Esophagus (tissue), 2 donors: Measurements from ENCODE around the gene YY1AP1. TPM values are rescaled to one million over a fixed set of nuclear protein-coding genes. Genes with fewer than 3 reads are reported as not detected.
"Not testable (repeated sequence)": the region's sequence is repeated elsewhere in the genome, so short reads cannot be mapped to it uniquely, and the experiment has no call there.

ENCODE experiments used
- H3K27ac ChIP-seq, 2 donors: one replicate each; pipeline ENCODE4 v1.5.1; 2013; ENCODE audit warnings: low read depth in 2 of 2, mild to moderate bottlenecking in 2 of 2, inconsistent platforms in 1 of 2, low read length in 1 of 2, moderate library complexity in 1 of 2
- H3K27me3 ChIP-seq, 2 donors: one replicate each; pipeline ENCODE4 v1.6.1; 2013; ENCODE audit warnings: low read length in 2 of 2, control low read depth in 1 of 2, mild to moderate bottlenecking in 1 of 2; ENCODE audit not compliant: insufficient read depth in 2 of 2, control insufficient read depth in 1 of 2
- H3K36me3 ChIP-seq, 2 donors: one replicate each; pipeline ENCODE4 v1.6.1; 2013; ENCODE audit warnings: low read length in 1 of 2; ENCODE audit not compliant: control insufficient read depth in 2 of 2, insufficient read depth in 2 of 2
- H3K4me1 ChIP-seq, 2 donors: one replicate each; pipeline ENCODE4 v1.6.1; 2013; ENCODE audit warnings: low read length in 1 of 2; ENCODE audit not compliant: control insufficient read depth in 2 of 2, insufficient read depth in 2 of 2
- H3K4me3 ChIP-seq, 2 donors: one replicate each; pipeline ENCODE4 v1.5.1; 2013; ENCODE audit warnings: low read length in 2 of 2, mild to moderate bottlenecking in 2 of 2, low read depth in 1 of 2, moderate library complexity in 1 of 2
- H3K9me3 ChIP-seq, 2 donors: one replicate each; pipeline ENCODE4 v1.6.1; 2013; ENCODE audit warnings: mild to moderate bottlenecking in 2 of 2, low read depth in 1 of 2, low read length in 1 of 2, moderate library complexity in 1 of 2; ENCODE audit not compliant: control insufficient read depth in 2 of 2, insufficient read depth in 1 of 2
- WGBS, 2 donors: extraction: QIAGEN DNeasy Blood & Tissue Kit; methylation state at CpG; one replicate each; pipeline ENCODE4 v1.1.7; 2013; 5-methylcytosine and 5-hydroxymethylcytosine counted together
- polyA plus RNA-seq, 2 donors: library from polyadenylated mRNA; stranded (reverse); fragments of 200-250 nt; gene quantifications; one replicate each; pipeline ENCODE4 v1.2.3, GENCODE V29; 2013
- donor health status: healthy with polysubstance abuse.
- donor health status: Bipolar disorder and iron deficiency.

Gene YY1AP1
- polyA plus RNA-seq, 2 donors = 31.8 to 37.4 TPM

GRCh38 chr1:155636397-155637153 is 52.0 kb downstream of the YY1AP1 start:
- Histone ChIP-seq H3K36me3 (no peaks in the 10 kb centered on the region), H3K4me1 (no peaks in the 10 kb centered on the region), H3K4me3 (no peak overlapping the region), H3K9me3 (no peaks in the 10 kb centered on the region), H3K27me3 (no peaks in the 10 kb centered on the region), H3K27ac (no peak overlapping the region)
- 88 to 94% methylated on average over 11 of the region's 11 CpGs for WGBS, 2 donors

- H3K4me1 ChIP-seq, H3K9me3 ChIP-seq, H3K4me3 ChIP-seq, H3K27ac ChIP-seq, H3K36me3 ChIP-seq, H3K27me3 ChIP-seq: not testable (repeated sequence)
- 76 to 92% methylated on average over 4 of the region's 7 CpGs for WGBS, 2 donors
Observed at GRCh38 chr1:155626428-155626827, 62.1 kb downstream of the YY1AP1 start.

GRCh38 chr1:155623357-155623756 is 65.2 kb downstream of the YY1AP1 start:
- 45 to 49% methylated on average over 1 of the region's 1 CpG for WGBS, 2 donors
- Histone ChIP-seq H3K27me3 (no peaks in the 10 kb centered on the region), H3K9me3 (no peaks in the 10 kb centered on the region), H3K4me3 (no peak overlapping the region), H3K4me1 (no peaks in the 10 kb centered on the region), H3K27ac (no peak overlapping the region), H3K36me3 (no peaks in the 10 kb centered on the region)

- 76 to 84% methylated on average over 2 of the region's 2 CpGs for WGBS, 2 donors
- Histone ChIP-seq H3K27ac (no peak overlapping the region), H3K4me3 (no peak overlapping the region), H3K27me3 (no peaks in the 10 kb centered on the region), H3K9me3 (no peaks in the 10 kb centered on the region), H3K4me1 (no peaks in the 10 kb centered on the region), H3K36me3 (no peaks in the 10 kb centered on the region)
Observed at GRCh38 chr1:155622191-155622590, 66.4 kb downstream of the YY1AP1 start.

GRCh38 chr1:155613226-155613625 is 75.3 kb downstream of the YY1AP1 start:
- WGBS, 2 donors = no CpG with 5 or more reads among the region's 2 CpGs
- H3K4me3 ChIP-seq, H3K4me1 ChIP-seq, H3K27me3 ChIP-seq, H3K27ac ChIP-seq, H3K9me3 ChIP-seq, H3K36me3 ChIP-seq: not testable (repeated sequence)

GRCh38 chr1:155610257-155610647 is 78.3 kb downstream of the YY1AP1 start:
- H3K27me3 ChIP-seq, H3K4me1 ChIP-seq, H3K9me3 ChIP-seq, H3K27ac ChIP-seq, H3K36me3 ChIP-seq: not testable (repeated sequence)
- WGBS, 2 donors = 0% methylated on average over 2 to 4 of the region's 33 CpGs
- peak overlapping the region in 1 of 2 donors; percentile 86 for H3K4me3 ChIP-seq

- Histone ChIP-seq H3K4me1 (no peaks in the 10 kb centered on the region), H3K9me3 (no peaks in the 10 kb centered on the region), H3K4me3 (peak within 1 kb of the TSS; percentile 68 to 86), H3K36me3 (peaks cover 3 to 5% of the 10 kb centered on the region in 2 donors), H3K27ac (peak within 1 kb of the TSS; percentile 68 to 83), H3K27me3 (no peaks in the 10 kb centered on the region)
- 7% methylated on average over 40 to 46 of the region's 47 CpGs for WGBS, 2 donors
Observed at GRCh38 chr1:155609515-155610256, 78.9 kb downstream of the YY1AP1 start, which contains the start of gene MSTO1. MSTO1 (plus strand) TSS chr1:155610218; CDS start chr1:155610249, 31 bp downstream.

Other genes starting within 250 kb of the YY1AP1 start
- 1 to 10 TPM; 5.9 to 7.2 TPM for gene ASH1L, start 126.0 kb downstream of the YY1AP1 start, polyA plus RNA-seq
- gene MSTO1, start 78.6 kb downstream of the YY1AP1 start, polyA plus RNA-seq = 10 to 100 TPM; 18.5 to 27.6 TPM
- 10 to 100 TPM; 57.6 to 65.8 TPM for gene DAP3, start 317 bp upstream of the YY1AP1 start, polyA plus RNA-seq
- gene GON4L, start 168.4 kb upstream of the YY1AP1 start, polyA plus RNA-seq = 10 to 100 TPM; 11.0 to 19.8 TPM
- gene SYT11, start 170.8 kb upstream of the YY1AP1 start, polyA plus RNA-seq = under 1 TPM; 0.20 to 0.99 TPM
- gene RIT1, start 222.6 kb upstream of the YY1AP1 start, polyA plus RNA-seq = 10 to 100 TPM; 23.4 to 29.7 TPM
- 10 to 100 TPM; 11.9 to 29.6 TPM for gene KHDC4, start 245.6 kb upstream of the YY1AP1 start, polyA plus RNA-seq